GM19099 (cell line): Measurements from ENCODE around the gene NSUN3.

Experiments
- POLR2A ChIP-seq: IDR thresholded peaks from 3 replicates; pipeline ENCODE4 v1.6.1; 2011; ENCODE audit warnings: low read depth; ENCODE audit not compliant: insufficient read length; ENCODE audit errors: extremely low read depth

NSUN3 gene

DNA sequence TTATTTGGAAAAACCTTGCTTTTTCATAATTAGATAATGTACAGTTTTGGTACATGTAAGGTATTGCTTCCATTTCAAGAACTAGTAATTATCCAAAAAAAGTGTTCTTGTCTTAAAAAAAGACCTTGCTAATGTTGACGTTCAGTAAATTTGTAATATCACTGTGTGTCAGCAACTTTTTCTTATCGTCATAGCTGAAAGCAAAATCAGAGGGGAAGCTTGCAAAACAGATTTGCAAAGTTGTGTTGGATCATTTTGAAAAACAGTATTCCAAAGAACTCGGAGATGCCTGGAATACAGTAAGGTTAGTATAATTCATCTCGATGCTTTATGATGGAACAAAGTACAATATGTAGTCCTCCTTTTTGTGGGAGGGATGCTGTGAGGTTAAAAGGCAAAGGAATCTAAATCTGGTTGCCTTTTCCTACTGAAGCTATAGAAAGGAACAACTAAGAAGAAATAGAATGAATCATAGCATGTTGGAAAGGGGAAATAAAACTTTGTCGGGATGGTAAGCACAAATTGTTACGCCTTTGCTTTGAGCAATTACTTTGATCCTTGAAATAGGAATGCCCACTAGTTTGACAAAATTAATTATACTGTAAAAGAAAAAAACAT, 1.5 kb downstream of the NSUN3 start:
- TF ChIP-seq POLR2A: no peak

GRCh38 chr3:94065122-94065521, 2.3 kb downstream of the NSUN3 start:
- no peak for TF ChIP-seq POLR2A

- TF ChIP-seq POLR2A: no peak
These were observed 3.1 kb downstream of the NSUN3 start for GRCh38 chr3:94065819-94066480.

DNA sequence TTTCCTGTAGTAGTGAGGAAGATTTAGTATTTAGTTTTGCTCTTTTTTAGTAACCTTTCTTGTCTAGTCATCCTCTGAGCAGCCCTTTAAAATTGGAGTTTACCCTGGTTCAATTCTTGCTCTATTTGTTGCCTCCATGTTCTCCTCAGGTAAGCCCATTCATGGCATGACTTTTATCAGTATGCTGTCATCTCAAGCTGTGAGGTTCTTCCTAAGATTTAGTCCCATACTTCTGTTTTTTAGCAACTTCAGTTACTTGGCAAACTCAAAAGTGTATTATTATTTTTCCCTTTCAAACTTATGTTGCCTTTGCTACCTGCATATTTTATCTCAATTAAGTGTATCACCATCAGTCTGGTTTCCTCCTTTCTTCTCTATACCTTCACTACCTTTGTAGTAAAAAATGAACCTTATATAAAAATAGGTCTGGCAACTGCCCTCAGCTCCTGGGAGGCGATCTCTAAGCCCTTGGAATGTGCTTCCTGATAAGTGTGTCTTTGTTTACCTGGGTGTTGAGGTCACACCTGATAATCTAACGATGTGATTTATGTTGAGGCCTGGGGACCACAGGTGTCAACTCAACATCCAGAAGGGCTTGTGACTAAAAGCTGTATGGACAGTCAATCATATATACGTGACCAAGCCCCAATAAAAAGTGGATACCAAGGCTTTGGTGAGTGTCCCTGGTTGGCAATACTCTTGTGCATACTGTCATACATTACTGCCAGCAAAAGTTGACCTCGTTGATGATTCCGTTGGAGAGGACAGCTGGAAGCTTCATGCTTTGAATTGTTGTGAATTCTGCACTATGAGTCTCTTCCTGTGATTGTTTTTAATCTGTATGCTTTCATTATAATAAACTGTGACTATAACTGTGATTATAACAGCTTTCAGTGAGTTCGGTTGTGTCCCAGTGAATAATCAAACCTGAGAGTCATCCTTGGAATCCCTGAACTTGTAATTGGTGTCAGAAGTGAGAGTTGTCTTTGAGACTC, 3.9 kb downstream of the NSUN3 start:
- TF ChIP-seq POLR2A: no peak

GRCh38 chr3:94069194-94069813, 6.4 kb downstream of the NSUN3 start:
- TF ChIP-seq POLR2A: no peak

- no peak for TF ChIP-seq POLR2A
These were observed 7.6 kb downstream of the NSUN3 start for GRCh38 chr3:94070341-94070911.

DNA sequence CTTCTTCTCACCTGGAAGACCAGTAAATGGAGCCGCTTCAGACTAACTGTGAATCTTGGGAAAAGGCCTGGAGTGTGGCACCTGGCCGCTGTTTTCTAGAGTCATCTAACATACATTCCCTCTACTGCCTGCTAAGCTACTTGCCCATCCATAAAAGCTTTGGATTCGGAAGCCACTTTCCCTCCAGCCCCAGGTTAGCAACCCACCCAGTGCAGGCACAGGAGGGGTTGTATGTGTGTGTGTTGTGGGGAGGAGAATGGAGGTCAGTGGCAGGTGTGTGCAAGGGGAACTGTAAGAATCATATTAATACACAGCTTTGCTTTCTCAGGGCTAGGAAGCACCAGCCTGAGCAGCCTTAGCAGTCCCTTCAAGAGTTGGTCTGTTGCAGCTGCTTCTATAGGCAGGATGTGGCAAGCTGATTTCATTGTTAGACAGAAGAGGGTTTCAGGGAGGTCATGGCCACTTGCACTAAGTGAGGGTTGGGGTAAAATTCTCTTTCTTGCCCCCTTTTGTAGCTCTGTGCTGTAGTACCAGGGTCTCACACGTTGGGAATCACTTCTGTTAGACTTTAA, 8.9 kb downstream of the NSUN3 start:
- no peak for TF ChIP-seq POLR2A

DNA sequence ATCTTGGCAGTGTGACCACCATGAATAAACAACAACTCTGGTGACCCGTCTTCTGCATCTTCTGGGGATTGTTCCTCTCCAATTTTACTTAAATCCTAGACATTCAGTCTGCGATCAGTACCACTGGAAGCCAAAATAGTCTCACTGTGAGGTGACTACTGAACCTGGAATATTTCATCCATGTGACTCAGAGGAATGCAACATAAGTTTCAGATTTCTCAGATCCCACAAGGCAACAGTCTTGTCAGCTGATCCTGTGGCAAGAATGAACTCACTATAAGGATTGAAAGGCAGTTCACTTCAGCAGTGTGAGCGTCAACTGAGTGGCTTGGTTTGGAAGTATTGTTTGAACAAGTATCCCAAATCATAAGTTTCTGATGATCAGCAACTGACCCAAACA, 13.2 kb downstream of the NSUN3 start:
- TF ChIP-seq POLR2A: no peak

GRCh38 chr3:94081884-94082283, 19.0 kb downstream of the NSUN3 start:
- no peak for TF ChIP-seq POLR2A

- no peak for TF ChIP-seq POLR2A
These were observed 19.6 kb downstream of the NSUN3 start for GRCh38 chr3:94082391-94082937.

- no peak for TF ChIP-seq POLR2A
These were observed 20.4 kb downstream of the NSUN3 start for GRCh38 chr3:94083261-94083660.

GRCh38 chr3:94089126-94089525, 26.3 kb downstream of the NSUN3 start:
- TF ChIP-seq POLR2A: no peak

- no peak for TF ChIP-seq POLR2A
These were observed 29.2 kb downstream of the NSUN3 start for GRCh38 chr3:94092086-94092485.

DNA sequence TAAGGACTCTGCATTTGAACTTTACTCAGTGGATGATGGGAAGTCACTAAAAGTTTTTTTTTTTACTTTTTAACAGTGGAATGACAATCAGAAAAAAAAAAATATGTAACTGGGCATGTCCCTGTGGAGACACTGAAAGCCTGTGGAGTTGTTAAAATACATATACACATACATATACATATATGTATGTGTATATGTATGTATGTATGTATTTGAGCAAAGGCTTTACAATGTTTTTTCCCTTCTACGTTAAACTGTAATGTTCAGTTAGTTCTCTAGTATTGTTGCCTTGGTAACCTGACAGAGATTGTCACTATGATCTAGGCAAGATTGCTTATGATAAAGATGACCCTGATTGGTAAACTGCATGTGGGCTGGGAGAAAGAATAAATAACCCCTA, 30.3 kb downstream of the NSUN3 start:
- no peak for TF ChIP-seq POLR2A

- no peak for TF ChIP-seq POLR2A
These were observed 32.2 kb downstream of the NSUN3 start for GRCh38 chr3:94095111-94095510.

DNA sequence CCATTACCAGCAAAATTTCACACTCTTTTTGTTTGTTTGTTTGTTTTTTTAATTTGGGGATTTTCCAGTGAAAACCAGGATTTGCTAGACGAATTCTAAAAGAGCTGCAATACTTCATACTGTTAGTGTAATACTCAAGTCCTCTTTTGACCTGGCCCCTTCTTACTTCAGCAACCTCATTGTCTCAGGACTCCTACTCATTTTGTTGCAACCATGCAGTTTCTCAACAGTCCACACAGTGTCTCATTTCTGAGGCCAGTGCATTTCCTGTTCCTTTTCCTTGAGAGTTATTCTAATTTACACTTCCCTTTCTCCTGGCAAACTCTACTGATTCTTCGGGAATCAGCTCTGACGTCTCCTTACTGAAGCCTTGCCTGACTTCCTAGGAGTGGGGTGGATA, 35.6 kb downstream of the NSUN3 start:
- no peak for TF ChIP-seq POLR2A
